ENCODE measurements around the gene FMNL2.

The FMNL2 gene

GRCh38 chr2:152658221-152658620 is 323.2 kb downstream of the FMNL2 start:
- no peak for DNase-seq (ENCODE audit: low spot score)

- DNase-seq (ENCODE audit: low spot score) = no peak
Observed at GRCh38 chr2:152661076-152661475, 326.1 kb downstream of the FMNL2 start.

- no peak for DNase-seq (ENCODE audit: low spot score)
Observed at GRCh38 chr2:152664725-152665124, 329.8 kb downstream of the FMNL2 start.

- no peak for DNase-seq (ENCODE audit: low spot score)
Observed at GRCh38 chr2:152674334-152674733, 339.4 kb downstream of the FMNL2 start.

GRCh38 chr2:152676461-152676860 is 341.5 kb downstream of the FMNL2 start:
- DNase-seq (ENCODE audit: low spot score) = no peak

GRCh38 chr2:152678808-152679207 is 343.8 kb downstream of the FMNL2 start:
- no peak for DNase-seq (ENCODE audit: low spot score)

- DNase-seq (ENCODE audit: low spot score) = no peak
Observed at GRCh38 chr2:152682663-152683062, 347.7 kb downstream of the FMNL2 start.

- no peak for DNase-seq (ENCODE audit: low spot score)
Observed at GRCh38 chr2:152683400-152683799, 348.4 kb downstream of the FMNL2 start.

- no peak for DNase-seq (ENCODE audit: low spot score)
Observed at GRCh38 chr2:152686321-152686720, 351.3 kb downstream of the FMNL2 start.

GRCh38 chr2:152693033-152693432 is 358.1 kb downstream of the FMNL2 start:
- DNase-seq (ENCODE audit: low spot score) = no peak

GRCh38 chr2:152694161-152694661 is 359.2 kb downstream of the FMNL2 start:
- DNase-seq (ENCODE audit: low spot score) = no peak

- DNase-seq (ENCODE audit: low spot score) = no peak
Observed at GRCh38 chr2:152695763-152696162, 360.8 kb downstream of the FMNL2 start.

GRCh38 chr2:152696476-152696875 is 361.5 kb downstream of the FMNL2 start:
- no peak for DNase-seq (ENCODE audit: low spot score)
